ENCODE measurements around the gene TSPYL4.

GRCh38 chr6:116280933-116281316 is 27.1 kb upstream of the TSPYL4 start:
- no peak for TF ChIP-seq EZH2 (IDR thresholded peaks at IDR 0.05; ENCODE audit: borderline replicate concordance, low read depth, low read length, severe bottlenecking)
- TF ChIP-seq POLR2A (IDR thresholded peaks at IDR 0.05; ENCODE audit: low read depth, low read length): no peak
- TF ChIP-seq CTCF (IDR thresholded peaks at IDR 0.05; ENCODE audit: extremely low read depth in 1 of 2, insufficient read depth in 1 of 2, low read depth in 1 of 2, low read length in 2 of 2): no peak
- TF ChIP-seq FOS (IDR thresholded peaks at IDR 0.05; ENCODE audit: borderline replicate concordance, insufficient read depth, low read length): no peak
- no peak for TF ChIP-seq JUN (IDR thresholded peaks at IDR 0.05; ENCODE audit: borderline replicate concordance, insufficient read depth, insufficient read length, low read depth)
- TF ChIP-seq POLR2AphosphoS5 (IDR thresholded peaks at IDR 0.05; ENCODE audit: insufficient read depth, low read depth, low read length): no peak
- no peak for TF ChIP-seq MAX (IDR thresholded peaks at IDR 0.05; ENCODE audit: insufficient read depth, insufficient read length)
- no peak for TF ChIP-seq MYC (IDR thresholded peaks at IDR 0.05; ENCODE audit: low read depth, low read length)

All from endothelial cell of umbilical vein (primary cell).